ENCODE measurements around the gene CREG2. TPM values are rescaled to one million over a fixed set of nuclear protein-coding genes. Genes with fewer than 3 reads are reported as not detected.

CREG2 gene
- total RNA-seq, 6 experiments from 2014 or later = not detected

- no peak overlapping the region for H3K4me3 Mint-ChIP-seq
- H3K27me3 Mint-ChIP-seq (ENCODE audit: insufficient read depth) = no peaks in the 10 kb centered on the region; the same call in 1 of the 2 replicates
- no peak for DNase-seq
- H3K4me1 Mint-ChIP-seq (ENCODE audit: low read depth) = no peaks in the 10 kb centered on the region
- no peak overlapping the region for H3K27ac Mint-ChIP-seq
- H3K9me3 Mint-ChIP-seq = no peaks in the 10 kb centered on the region
- TF ChIP-seq CTCF (IDR thresholded peaks at IDR 0.05) = no peak
- H3K36me3 Mint-ChIP-seq (ENCODE audit: low read depth) = no peaks in the 10 kb centered on the region
These were observed 38.4 kb downstream of the CREG2 start for GRCh38 chr2:101348883-101349282.

- Mint-ChIP-seq H3K9me3 (no peaks in the 10 kb centered on the region), H3K4me1 (ENCODE audit: low read depth) (peaks cover 6% of the 10 kb centered on the region), H3K36me3 (ENCODE audit: low read depth) (no peaks in the 10 kb centered on the region), H3K27me3 (ENCODE audit: insufficient read depth) (peaks cover 6% of the 10 kb centered on the region), H3K27ac (no peak overlapping the region), H3K4me3 (no peak overlapping the region)
- TF ChIP-seq CTCF (IDR thresholded peaks at IDR 0.05) = no peak
- DNase-seq = no peak
These were observed 40.4 kb downstream of the CREG2 start for GRCh38 chr2:101346909-101347308.

- Mint-ChIP-seq H3K27ac (no peak overlapping the region), H3K9me3 (no peaks in the 10 kb centered on the region), H3K36me3 (ENCODE audit: low read depth) (no peaks in the 10 kb centered on the region), H3K27me3 (ENCODE audit: insufficient read depth) (peaks cover 6% of the 10 kb centered on the region), H3K4me1 (ENCODE audit: low read depth) (peaks cover 27% of the 10 kb centered on the region), H3K4me3 (no peak overlapping the region)
- no peak for DNase-seq
- TF ChIP-seq CTCF (IDR thresholded peaks at IDR 0.05) = no peak
These were observed 43.2 kb downstream of the CREG2 start for GRCh38 chr2:101344137-101344536.

- Mint-ChIP-seq H3K36me3 (ENCODE audit: low read depth) (no peaks in the 10 kb centered on the region), H3K4me1 (ENCODE audit: low read depth) (peaks cover 43% of the 10 kb centered on the region), H3K27me3 (ENCODE audit: insufficient read depth) (peaks cover 6% of the 10 kb centered on the region), H3K27ac (no peak overlapping the region), H3K4me3 (peak overlapping the region; percentile 76; the same call in 1 of the 2 replicates), H3K9me3 (no peaks in the 10 kb centered on the region)
- TF ChIP-seq CTCF (IDR thresholded peaks at IDR 0.05) = no peak
- no peak for DNase-seq
These were observed 44.7 kb downstream of the CREG2 start for GRCh38 chr2:101342625-101343008.

- Mint-ChIP-seq H3K27ac (no peak overlapping the region), H3K36me3 (ENCODE audit: low read depth) (no peaks in the 10 kb centered on the region), H3K4me1 (ENCODE audit: low read depth) (peaks cover 47% of the 10 kb centered on the region), H3K4me3 (peak overlapping the region; percentile 76), H3K27me3 (ENCODE audit: insufficient read depth) (peaks cover 6% of the 10 kb centered on the region), H3K9me3 (no peaks in the 10 kb centered on the region)
- TF ChIP-seq CTCF (IDR thresholded peaks at IDR 0.05) = peak; percentile 97
- peak; percentile 54 for DNase-seq
These were observed 45.2 kb downstream of the CREG2 start for GRCh38 chr2:101341901-101342624.

All from HFFc6 (cell line).